HFFc6 (cell line): ENCODE results near the gene RAI2. TPM values are rescaled to one million over a fixed set of nuclear protein-coding genes. Genes with fewer than 3 reads are reported as not detected.

Source experiments
- DNase-seq: peaks from one replicate; pipeline ENCODE4 v3.0.0-alpha.2; 2018
- H3K27ac Mint-ChIP-seq: 2 replicates; pipeline ENCODE4 v1.8.0; 2020; ENCODE audit warnings: mild to moderate bottlenecking, mixed read lengths
- H3K27me3 Mint-ChIP-seq: 2 replicates; pipeline ENCODE4 v1.8.0; 2021; ENCODE audit warnings: mild to moderate bottlenecking, moderate library complexity, mixed read lengths; ENCODE audit not compliant: insufficient read depth
- H3K36me3 Mint-ChIP-seq: 2 replicates; pipeline ENCODE4 v1.8.0; 2021; ENCODE audit warnings: low read depth, mixed read lengths
- H3K4me1 Mint-ChIP-seq: 2 replicates; pipeline ENCODE4 v1.8.0; 2020; ENCODE audit warnings: low read depth, mixed read lengths
- H3K4me3 Mint-ChIP-seq: 2 replicates; pipeline ENCODE4 v1.8.0; 2020; ENCODE audit warnings: mild to moderate bottlenecking, moderate library complexity, mixed read lengths
- H3K9me3 Mint-ChIP-seq: 2 replicates; pipeline ENCODE4 v1.8.0; 2020; ENCODE audit warnings: mild to moderate bottlenecking, mixed read lengths
- CTCF ChIP-seq: fragments of 200-600 bp; sonication (generic); IDR thresholded peaks from 2 replicates; pipeline ENCODE4 v1.5.0; 2021; ENCODE audit warnings: antibody characterized with exemption, mild to moderate bottlenecking
- total RNA-seq, 6 experiments: library from RNA; stranded (reverse); fragmentation: NEBNext Ultra II Directional; extraction: Animal tissue kit (Norgen Biotek cat#: 25700); gene quantifications; 2 replicates in 1 of 6; 3 replicates in 5 of 6; pipeline ENCODE4 v1.2.3, GENCODE V29; 2021

The RAI2 gene
- total RNA-seq, 6 experiments from 2014 or later, result not detected

DNA sequence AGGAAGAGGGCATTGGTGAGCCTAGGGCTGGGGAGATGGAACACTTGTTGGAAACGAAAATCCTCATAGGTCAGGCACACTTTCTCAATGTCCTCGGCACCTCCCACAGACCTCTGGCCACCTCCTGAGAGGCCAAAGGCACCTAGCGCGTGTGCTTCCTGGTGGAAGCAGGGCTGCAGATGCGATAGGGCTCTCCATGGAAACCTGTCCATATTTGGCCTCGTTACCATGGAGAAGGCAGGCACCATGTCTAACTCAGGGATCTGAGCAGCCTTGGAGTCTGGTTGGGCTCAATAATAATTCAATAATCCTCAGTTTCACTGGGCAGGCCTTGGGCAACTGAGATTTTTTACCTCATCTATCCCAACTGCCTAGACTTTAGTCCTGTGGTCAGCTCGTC, 58.3 kb downstream of the RAI2 start:
- H3K4me3 Mint-ChIP-seq, result no peak overlapping the region
- H3K27ac Mint-ChIP-seq, result no peak overlapping the region
- H3K36me3 Mint-ChIP-seq, result no peaks in the 10 kb centered on the region
- TF ChIP-seq CTCF, result no peak
- no peaks in the 10 kb centered on the region for H3K4me1 Mint-ChIP-seq
- no peak for DNase-seq
- peaks cover 10% of the 10 kb centered on the region for H3K27me3 Mint-ChIP-seq
- no peaks in the 10 kb centered on the region for H3K9me3 Mint-ChIP-seq

- Mint-ChIP-seq H3K4me1 (no peaks in the 10 kb centered on the region), H3K9me3 (no peaks in the 10 kb centered on the region), H3K36me3 (no peaks in the 10 kb centered on the region), H3K4me3 (no peak overlapping the region), H3K27me3 (peaks cover 7% of the 10 kb centered on the region), H3K27ac (no peak overlapping the region)
- no peak for DNase-seq
- TF ChIP-seq CTCF, result no peak
These were observed 59.7 kb downstream of the RAI2 start for GRCh38 chrX:17801431-17801830.

GRCh38 chrX:17798921-17799320, 62.2 kb downstream of the RAI2 start:
- Mint-ChIP-seq H3K27ac (no peak overlapping the region), H3K4me1 (no peaks in the 10 kb centered on the region), H3K9me3 (no peaks in the 10 kb centered on the region), H3K36me3 (no peaks in the 10 kb centered on the region), H3K4me3 (no peak overlapping the region), H3K27me3 (peaks cover 2% of the 10 kb centered on the region; the same call in 1 of the 2 replicates)
- DNase-seq, result no peak
- TF ChIP-seq CTCF, result no peak

- Mint-ChIP-seq H3K4me3 (no peak overlapping the region), H3K9me3 (no peaks in the 10 kb centered on the region), H3K4me1 (no peaks in the 10 kb centered on the region), H3K36me3 (no peaks in the 10 kb centered on the region), H3K27ac (no peak overlapping the region), H3K27me3 (peaks cover 8% of the 10 kb centered on the region)
- no peak for DNase-seq
- no peak for TF ChIP-seq CTCF
These were observed 68.3 kb downstream of the RAI2 start for GRCh38 chrX:17792826-17793225.

DNA sequence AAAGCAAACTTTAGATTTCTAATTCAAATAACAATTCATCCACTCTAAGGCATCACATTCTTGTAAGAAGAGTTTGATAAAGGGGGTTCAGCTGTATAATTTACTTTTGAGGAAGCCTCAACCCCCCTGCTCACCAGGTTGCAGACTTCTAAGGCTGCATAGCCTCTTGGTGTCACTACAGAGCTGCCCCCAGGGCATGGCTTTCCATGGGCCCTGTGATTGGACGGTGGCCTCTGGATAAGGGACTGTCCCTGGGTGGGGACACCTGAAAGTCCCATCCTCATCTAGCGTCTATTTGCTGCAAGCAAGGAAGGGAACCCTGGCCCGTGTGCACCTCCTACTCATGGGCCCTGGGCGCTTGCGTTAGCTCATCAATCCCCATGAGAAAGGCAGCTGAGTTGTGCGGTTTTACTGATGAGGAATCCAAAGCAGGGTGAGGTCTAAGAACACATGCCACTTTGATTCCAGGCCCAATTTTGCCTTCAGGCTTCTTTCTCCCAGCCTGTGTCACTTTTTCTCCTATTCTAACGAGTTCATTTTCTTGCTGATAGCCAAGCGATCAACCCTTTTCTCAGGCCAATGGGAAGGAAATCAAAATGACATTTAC, 72.0 kb downstream of the RAI2 start:
- no peak overlapping the region for H3K4me3 Mint-ChIP-seq
- no peaks in the 10 kb centered on the region for H3K4me1 Mint-ChIP-seq
- no peaks in the 10 kb centered on the region for H3K9me3 Mint-ChIP-seq
- H3K27me3 Mint-ChIP-seq, result peaks cover 10% of the 10 kb centered on the region
- H3K27ac Mint-ChIP-seq, result no peak overlapping the region
- TF ChIP-seq CTCF, result no peak
- no peak for DNase-seq
- H3K36me3 Mint-ChIP-seq, result no peaks in the 10 kb centered on the region

- Mint-ChIP-seq H3K4me1 (no peaks in the 10 kb centered on the region), H3K9me3 (no peaks in the 10 kb centered on the region), H3K27ac (no peak overlapping the region), H3K4me3 (no peak overlapping the region), H3K27me3 (peaks cover 10% of the 10 kb centered on the region), H3K36me3 (no peaks in the 10 kb centered on the region)
- TF ChIP-seq CTCF, result peak; percentile 86
- peak; percentile 0 for DNase-seq
These were observed 72.7 kb downstream of the RAI2 start for GRCh38 chrX:17788439-17788838.
